Esophagus squamous epithelium (tissue), 4 donors: Measurements from ENCODE around the gene RGL2.

ENCODE experiments used
- POLR2A ChIP-seq, 4 donors: fragments of 450-650 bp; IDR thresholded peaks; one replicate each; pipeline ENCODE4 v1.6.1; 2017; ENCODE audit warnings: antibody characterized with exemption in 4 of 4, mild to moderate bottlenecking in 4 of 4, moderate library complexity in 3 of 4
- TF ChIP-seq, protein P1 (sequence below), 6 experiments: fragments of 450-650 bp in 4 of 6; fragments of 200-600 bp in 2 of 6; sonication (generic) in 2 of 6; IDR thresholded peaks; one replicate each; pipeline ENCODE4 v1.5.1; 2016 to 2019; ENCODE audit warnings: antibody characterized with exemption in 6 of 6, mild to moderate bottlenecking in 4 of 6, moderate library complexity in 4 of 6

DNA sequence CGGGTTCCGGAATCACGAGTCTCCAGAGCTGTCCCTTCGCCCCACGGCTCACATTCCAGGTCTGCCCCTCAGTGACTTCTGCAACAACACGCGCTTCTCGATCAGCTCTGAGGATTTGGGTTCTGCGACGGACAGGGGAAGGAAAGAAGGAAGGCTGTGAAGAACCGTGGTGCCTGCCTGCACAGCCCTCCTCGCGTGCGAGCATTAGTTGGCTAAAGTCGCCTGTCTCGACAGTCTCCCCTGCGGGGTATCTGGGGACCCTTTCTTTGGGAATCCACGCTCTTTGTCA, 50.2 kb downstream of the RGL2 start:
- TF ChIP-seq, protein P1, sequence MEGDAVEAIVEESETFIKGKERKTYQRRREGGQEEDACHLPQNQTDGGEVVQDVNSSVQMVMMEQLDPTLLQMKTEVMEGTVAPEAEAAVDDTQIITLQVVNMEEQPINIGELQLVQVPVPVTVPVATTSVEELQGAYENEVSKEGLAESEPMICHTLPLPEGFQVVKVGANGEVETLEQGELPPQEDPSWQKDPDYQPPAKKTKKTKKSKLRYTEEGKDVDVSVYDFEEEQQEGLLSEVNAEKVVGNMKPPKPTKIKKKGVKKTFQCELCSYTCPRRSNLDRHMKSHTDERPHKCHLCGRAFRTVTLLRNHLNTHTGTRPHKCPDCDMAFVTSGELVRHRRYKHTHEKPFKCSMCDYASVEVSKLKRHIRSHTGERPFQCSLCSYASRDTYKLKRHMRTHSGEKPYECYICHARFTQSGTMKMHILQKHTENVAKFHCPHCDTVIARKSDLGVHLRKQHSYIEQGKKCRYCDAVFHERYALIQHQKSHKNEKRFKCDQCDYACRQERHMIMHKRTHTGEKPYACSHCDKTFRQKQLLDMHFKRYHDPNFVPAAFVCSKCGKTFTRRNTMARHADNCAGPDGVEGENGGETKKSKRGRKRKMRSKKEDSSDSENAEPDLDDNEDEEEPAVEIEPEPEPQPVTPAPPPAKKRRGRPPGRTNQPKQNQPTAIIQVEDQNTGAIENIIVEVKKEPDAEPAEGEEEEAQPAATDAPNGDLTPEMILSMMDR (IDR thresholded peaks at IDR 0.05): peak in 1 of 6 experiments; percentile 7
- no peak for TF ChIP-seq POLR2A (IDR thresholded peaks at IDR 0.05)
